Measurements from ENCODE around the gene MIEF1.

MIEF1 gene

GRCh38 chr22:39528080-39528661 lies 26.1 kb downstream of the MIEF1 start:
- DNase-seq (ENCODE audit: low read depth in 2 of 2, low spot score in 1 of 2): no peak

GRCh38 chr22:39528681-39529486 lies 26.8 kb downstream of the MIEF1 start:
- peak; percentile 68 to 87 for DNase-seq (ENCODE audit: low read depth in 2 of 2, low spot score in 1 of 2)

GRCh38 chr22:39529487-39529851 lies 27.4 kb downstream of the MIEF1 start:
- DNase-seq (ENCODE audit: low read depth in 2 of 2, low spot score in 1 of 2): no peak

- no peak for DNase-seq (ENCODE audit: low read depth in 2 of 2, low spot score in 1 of 2)
Observed at GRCh38 chr22:39530116-39530515, 28.0 kb downstream of the MIEF1 start.

GRCh38 chr22:39530692-39531331 lies 28.7 kb downstream of the MIEF1 start:
- DNase-seq (ENCODE audit: low read depth in 2 of 2, low spot score in 1 of 2): no peak

- DNase-seq (ENCODE audit: low read depth in 2 of 2, low spot score in 1 of 2): peak; percentile 98
Observed at GRCh38 chr22:39532215-39533073, 30.4 kb downstream of the MIEF1 start, which contains the start of gene RPS19BP1. Gene RPS19BP1, minus strand, starts transcription at chr22:39532748. Its CDS starts 10 bp downstream, at chr22:39532738.

- DNase-seq (ENCODE audit: low read depth in 2 of 2, low spot score in 1 of 2): no peak
Observed at GRCh38 chr22:39534092-39534506, 32.0 kb downstream of the MIEF1 start.

- peak; percentile 64 to 67 for DNase-seq (ENCODE audit: low read depth in 2 of 2, low spot score in 1 of 2)
Observed at GRCh38 chr22:39534591-39535356, 32.7 kb downstream of the MIEF1 start.

- no peak for DNase-seq (ENCODE audit: low read depth in 2 of 2, low spot score in 1 of 2)
Observed at GRCh38 chr22:39535357-39535725, 33.3 kb downstream of the MIEF1 start.

- DNase-seq (ENCODE audit: low read depth in 2 of 2, low spot score in 1 of 2): no peak
Observed at GRCh38 chr22:39535831-39536449, 33.9 kb downstream of the MIEF1 start.

- no peak for DNase-seq (ENCODE audit: low read depth in 2 of 2, low spot score in 1 of 2)
Observed at GRCh38 chr22:39536711-39537110, 34.6 kb downstream of the MIEF1 start.

GRCh38 chr22:39537975-39538374 lies 35.9 kb downstream of the MIEF1 start:
- DNase-seq (ENCODE audit: low read depth in 2 of 2, low spot score in 1 of 2): no peak

GRCh38 chr22:39543095-39543494 lies 41.0 kb downstream of the MIEF1 start:
- no peak for DNase-seq (ENCODE audit: low read depth in 2 of 2, low spot score in 1 of 2)

- DNase-seq (ENCODE audit: low read depth in 2 of 2, low spot score in 1 of 2): peak; percentile 41 to 51
Observed at GRCh38 chr22:39545386-39546365, 43.6 kb downstream of the MIEF1 start.

- no peak for DNase-seq (ENCODE audit: low read depth in 2 of 2, low spot score in 1 of 2)
Observed at GRCh38 chr22:39546889-39547586, 44.9 kb downstream of the MIEF1 start.

GRCh38 chr22:39547587-39547947 lies 45.5 kb downstream of the MIEF1 start:
- no peak for DNase-seq (ENCODE audit: low read depth in 2 of 2, low spot score in 1 of 2)

GRCh38 chr22:39553429-39553828 lies 51.3 kb downstream of the MIEF1 start:
- no peak for DNase-seq (ENCODE audit: low read depth in 2 of 2, low spot score in 1 of 2)

GRCh38 chr22:39554151-39554550 lies 52.1 kb downstream of the MIEF1 start:
- no peak for DNase-seq (ENCODE audit: low read depth in 2 of 2, low spot score in 1 of 2)

All from stimulated activated CD8-positive, alpha-beta memory T cell treated with anti-CD3 and anti-CD28 coated beads, Interleukin-4, amount 100 ng/mL, for 1 hour (primary cell).